T follicular helper cell (primary cell): ENCODE data around the gene OSBPL2.

ENCODE experiments used
- DNase-seq: peaks from one replicate; pipeline ENCODE4 v3.0.0-alpha.2; 2020; ENCODE audit warnings: low read depth

The OSBPL2 gene

GRCh38 chr20:62326959-62327725 lies 88.8 kb downstream of the OSBPL2 start:
- no peak for DNase-seq

DNA sequence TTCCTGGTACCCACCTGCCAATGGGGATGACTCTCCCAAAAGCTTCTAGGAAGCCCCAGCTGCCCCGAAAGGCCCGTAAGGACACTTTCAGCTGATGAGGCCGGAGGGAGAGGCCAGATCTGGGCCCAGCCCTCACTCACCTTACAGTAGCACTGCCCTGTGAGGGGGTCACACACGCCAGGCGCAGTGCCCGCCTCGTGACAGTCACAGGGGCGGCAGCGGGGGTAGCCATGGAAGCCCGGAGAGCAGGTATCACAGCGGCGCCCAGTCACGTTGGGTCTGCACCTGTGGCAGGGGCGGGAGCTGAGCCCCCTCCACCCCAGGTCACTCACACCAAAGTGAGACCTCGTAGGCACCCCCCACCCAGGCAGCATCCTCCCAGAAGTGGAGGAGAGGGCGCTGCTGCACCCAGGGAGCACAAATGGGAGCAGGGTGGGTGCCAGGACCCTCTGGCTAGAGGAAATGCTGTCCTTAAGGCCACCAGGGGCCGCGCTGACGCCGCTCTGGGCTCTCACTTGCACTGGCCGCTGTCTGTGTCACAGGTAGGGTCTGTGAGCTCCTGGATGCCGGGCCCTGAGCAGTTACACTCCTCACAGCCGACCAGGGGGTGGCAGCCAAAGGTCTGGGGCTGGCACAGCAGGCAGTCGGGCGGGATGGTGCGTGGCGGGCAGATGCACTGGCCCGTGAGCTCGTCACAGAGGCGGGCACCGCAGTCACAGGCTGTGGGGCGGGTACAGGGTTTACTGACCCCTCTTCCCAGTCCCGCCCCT lies 89.6 kb downstream of the OSBPL2 start:
- DNase-seq, result no peak

- no peak for DNase-seq
Observed at GRCh38 chr20:62328684-62329388, 90.5 kb downstream of the OSBPL2 start.

GRCh38 chr20:62329389-62330377 lies 91.4 kb downstream of the OSBPL2 start:
- no peak for DNase-seq

GRCh38 chr20:62330576-62331317 lies 92.4 kb downstream of the OSBPL2 start:
- DNase-seq, result no peak

DNA sequence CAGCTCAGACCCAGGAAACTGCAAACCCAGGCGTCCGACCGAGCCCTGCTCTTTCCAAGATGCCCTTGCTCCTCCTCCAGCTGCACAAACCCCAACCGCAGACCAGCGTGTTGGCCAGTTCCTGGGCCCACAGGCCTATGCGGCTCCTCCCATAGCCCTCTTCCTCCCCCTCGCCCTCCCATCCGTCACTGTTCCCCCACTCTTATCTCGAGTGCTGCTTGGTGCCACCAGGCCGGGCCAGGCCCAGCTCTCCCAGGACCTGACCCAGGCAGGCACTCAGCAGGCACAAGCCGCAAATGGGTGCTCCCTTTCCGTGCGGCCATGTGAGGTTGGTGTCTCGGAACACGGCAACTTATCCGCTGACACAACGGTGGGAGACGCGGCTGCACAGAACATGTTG lies 93.0 kb downstream of the OSBPL2 start:
- no peak for DNase-seq

DNA sequence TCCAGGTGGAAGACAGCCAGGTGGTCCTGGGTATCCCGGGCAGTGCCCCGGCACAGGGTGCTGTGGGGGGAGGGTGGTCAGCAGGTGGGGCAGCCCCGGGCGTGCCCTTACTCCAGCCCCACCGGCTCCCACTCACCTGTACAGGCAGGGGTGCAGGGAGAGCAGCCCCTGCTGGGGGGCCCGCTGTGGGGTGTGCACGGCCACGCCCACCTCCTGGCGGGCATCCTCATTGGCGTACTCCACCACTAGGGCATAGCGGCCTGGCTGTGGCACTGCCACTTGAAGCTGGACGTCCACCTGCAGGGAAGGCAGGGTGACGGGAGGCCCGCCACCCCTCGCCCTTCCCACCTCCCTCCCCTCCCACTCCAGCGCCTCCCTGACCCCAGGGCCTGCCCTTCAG lies 94.1 kb downstream of the OSBPL2 start:
- DNase-seq, result no peak

DNA sequence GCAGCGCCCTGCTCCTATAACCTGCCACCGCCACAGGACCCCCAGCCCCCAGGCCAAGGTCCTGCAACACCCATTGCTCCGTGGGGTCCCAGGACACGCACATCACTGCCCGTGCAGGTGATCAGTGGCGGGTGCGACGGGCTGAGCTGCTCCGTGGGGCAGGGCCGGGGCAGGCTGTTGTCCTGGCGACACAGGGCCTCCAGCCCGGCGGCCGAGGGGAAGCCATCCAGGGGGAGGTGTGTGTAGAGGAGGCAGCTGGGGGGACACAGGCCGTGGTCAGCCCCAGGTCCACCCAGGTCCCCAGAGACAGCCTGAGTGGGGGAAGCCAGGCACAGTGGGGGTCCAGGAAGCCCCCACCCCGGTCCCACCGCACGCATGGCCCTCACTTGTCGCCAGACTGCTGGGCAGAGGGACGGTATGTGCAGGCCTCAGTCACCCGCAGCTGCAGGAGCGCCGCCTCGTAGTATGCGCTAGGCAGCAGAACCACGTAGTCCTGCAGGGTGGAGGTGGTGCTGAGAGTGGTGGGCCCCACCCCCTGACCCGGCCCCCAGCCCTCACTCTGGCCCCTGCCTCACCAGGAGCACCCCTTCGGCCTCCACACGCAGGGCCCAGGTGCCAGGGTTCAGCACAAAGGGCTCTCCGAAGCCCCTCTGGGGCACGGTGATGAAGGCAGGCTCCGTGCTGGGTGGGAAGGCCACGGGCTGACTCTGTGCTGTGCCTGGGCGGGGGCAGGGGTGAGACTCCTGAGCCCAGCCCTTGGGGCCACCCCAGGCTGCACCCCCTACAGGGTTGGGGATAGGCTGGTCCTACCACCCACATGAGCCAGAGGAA lies 94.9 kb downstream of the OSBPL2 start:
- DNase-seq, result no peak

DNA sequence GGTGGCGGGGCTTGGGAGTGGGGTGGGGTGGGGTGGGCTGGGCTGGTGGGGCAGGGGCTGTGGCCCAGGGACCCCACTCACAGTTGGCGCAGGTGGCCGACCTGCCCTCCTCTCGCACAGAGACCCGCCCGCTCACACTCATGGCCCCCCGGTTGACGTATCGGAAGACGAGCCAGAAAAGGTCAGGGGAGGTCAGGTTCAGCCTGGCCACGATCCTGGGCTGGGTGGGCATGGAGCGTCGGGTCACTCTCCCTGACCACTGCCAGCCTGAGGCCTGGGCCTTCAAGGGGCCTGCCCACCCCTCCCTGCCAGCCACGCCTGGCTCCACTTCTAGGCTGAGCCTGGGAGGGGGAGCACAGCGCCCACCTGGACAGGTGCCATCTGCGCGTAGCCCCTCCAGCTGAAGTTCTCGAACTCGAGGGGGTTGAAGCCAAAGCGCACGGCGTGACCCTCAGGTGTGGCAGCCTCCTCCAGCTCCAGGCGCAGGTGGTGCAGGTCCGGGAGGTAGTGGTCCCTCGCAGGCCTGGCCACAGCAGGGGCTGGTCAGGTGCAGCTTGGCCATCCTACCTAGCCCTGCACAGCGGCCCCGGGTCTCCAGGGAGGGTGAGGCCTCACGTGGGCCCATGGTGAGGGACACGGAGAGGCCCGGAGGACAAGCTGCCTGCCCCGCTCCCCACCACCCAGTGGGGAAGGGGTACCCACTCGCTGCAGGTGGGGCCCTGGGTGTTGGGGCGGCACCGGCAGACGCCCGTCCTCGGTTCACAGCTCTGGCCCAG lies 95.7 kb downstream of the OSBPL2 start:
- DNase-seq, result no peak

DNA sequence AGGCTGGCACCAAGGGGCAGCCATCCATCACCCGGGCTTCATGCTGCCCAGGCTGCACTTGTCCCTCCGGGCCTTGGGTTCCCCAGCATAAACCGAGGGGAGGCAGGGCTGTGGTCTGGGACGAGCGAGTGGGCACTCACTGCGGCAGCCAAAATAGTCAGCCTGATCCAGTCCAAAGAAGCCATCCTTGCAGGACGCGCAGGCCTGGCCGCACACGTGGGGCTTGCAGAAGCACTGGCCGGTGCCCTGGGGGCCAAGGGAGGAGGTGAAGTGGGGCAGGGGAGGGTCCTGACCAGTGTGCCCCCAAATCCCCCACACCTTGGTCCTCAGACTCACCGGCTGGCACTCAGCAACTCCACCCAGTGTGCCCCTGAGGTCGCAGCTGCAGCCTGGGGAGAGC lies 96.6 kb downstream of the OSBPL2 start:
- no peak for DNase-seq

- no peak for DNase-seq
Observed at GRCh38 chr20:62335532-62335931, 97.2 kb downstream of the OSBPL2 start.

DNA sequence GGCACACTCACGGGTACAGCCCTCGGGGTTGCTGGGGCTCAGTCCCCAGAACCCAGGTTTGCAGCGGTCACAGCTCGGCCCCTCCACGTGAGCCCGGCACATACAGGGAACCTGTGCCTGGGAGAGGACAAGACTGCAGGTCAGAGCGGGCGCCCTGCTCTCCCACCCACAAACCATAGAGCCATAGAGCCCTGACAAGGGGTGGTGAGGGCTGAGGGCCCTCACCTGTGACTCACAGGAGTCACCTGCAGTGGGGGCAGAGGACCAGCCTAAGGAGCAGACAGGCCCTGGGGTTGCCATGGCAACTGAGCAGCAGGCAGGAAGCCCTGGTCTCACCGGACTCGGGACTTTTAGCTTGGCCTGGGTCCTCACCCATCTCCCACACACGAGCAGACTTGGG lies 98.0 kb downstream of the OSBPL2 start:
- DNase-seq, result no peak

GRCh38 chr20:62336775-62337557 lies 98.6 kb downstream of the OSBPL2 start:
- DNase-seq, result no peak

DNA sequence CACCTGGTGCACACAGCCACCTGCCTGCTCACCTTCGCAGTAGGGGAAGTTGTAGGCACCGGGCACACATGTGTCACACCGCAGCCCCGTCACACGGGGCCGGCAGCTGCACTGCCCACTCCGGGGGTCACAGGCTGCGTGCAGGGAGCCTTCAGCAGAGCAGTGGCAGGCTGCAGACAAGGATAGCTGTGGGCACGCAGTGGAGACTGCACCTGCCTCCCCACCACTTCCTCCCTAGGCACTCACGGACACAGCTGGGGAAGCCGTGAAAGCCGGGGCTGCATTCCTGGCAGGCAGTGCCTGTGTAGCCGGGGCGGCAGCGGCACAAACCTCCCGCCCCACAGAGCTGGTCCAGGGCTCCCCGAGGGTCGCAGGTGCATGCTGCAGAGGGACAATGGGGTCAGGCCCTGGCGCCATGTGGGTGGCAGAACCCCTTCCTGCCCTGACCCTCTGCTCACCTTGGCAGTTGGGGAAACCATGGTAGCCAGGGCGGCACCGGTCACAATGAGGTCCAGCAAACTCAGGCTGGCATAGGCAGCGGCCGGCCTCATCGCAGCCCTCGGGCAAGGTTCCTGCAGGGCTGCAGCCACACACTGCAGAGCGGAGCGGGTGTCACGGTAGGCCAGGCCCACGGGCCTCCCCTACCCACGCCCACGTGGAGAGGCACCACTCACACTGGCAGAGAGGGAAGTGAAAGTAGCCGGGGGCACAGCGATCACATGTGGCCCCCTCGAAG lies 99.4 kb downstream of the OSBPL2 start:
- no peak for DNase-seq

- DNase-seq, result no peak
Observed at GRCh38 chr20:62338294-62338620, 99.9 kb downstream of the OSBPL2 start.

DNA sequence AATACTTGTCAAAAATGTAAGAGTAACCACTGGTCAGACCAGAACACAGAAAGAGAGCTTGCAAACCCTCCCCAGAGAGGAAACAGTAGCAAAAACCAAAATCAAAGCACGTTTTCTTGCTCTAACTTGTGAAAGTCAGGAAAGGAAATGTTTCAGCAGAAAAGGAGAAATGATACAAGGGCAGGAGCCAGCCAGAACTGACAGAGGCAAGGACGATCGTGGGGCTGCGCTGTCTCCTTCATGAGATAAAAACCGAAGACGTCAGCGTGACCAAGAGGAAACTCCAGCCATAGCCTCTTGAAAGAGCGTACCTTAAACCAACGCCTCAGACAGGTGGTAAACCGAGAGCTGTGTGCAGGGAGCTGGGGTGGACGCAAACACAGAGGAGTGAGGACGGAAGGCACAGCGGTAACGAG lies 101.3 kb downstream of the OSBPL2 start:
- DNase-seq, result no peak

GRCh38 chr20:62342910-62343309 lies 104.6 kb downstream of the OSBPL2 start:
- no peak for DNase-seq

GRCh38 chr20:62344092-62344491 lies 105.8 kb downstream of the OSBPL2 start:
- no peak for DNase-seq
